GM12878 (cell line): ENCODE results near the gene PTPN12. TPM values are rescaled to one million over a fixed set of nuclear protein-coding genes. Genes with fewer than 3 reads are reported as not detected.

Experiments used
- ATAC-seq: fragments of 200-7000 bp; cut with Tn5 transposase; 3 replicates; pipeline ENCODE4 v1.9.1; 2020; ENCODE audit warnings: mild to moderate bottlenecking, moderate library complexity
- BruUV-seq: library from RNA; stranded (reverse); fragments of 400-500 nt; replicated peaks from 2 replicates; lab custom pipeline; 2021; lab: Mats Ljungman, UMichigan
- CTCF ChIA-PET: fragments of 300-600 bp; sonication (Branson Sonifier 250); formaldehyde crosslinking; extraction: SDS; loops from one replicate; lab custom pipeline; 2021; ENCODE audit warnings: inconsistent platforms; lab: Yijun Ruan, JAX
- POLR2A ChIA-PET: fragments of 350-600 bp; formaldehyde crosslinking; extraction: SDS; loops from one replicate; lab custom pipeline; 2021; ENCODE audit warnings: inconsistent platforms; lab: Charles Lee
- RAD21 ChIA-PET: fragments of 300-600 bp; sonication (Branson Sonifier 250); formaldehyde crosslinking; loops from one replicate; lab custom pipeline; 2023; ENCODE audit warnings: antibody characterized with exemption; ENCODE audit not compliant: unreplicated experiment; lab: Charles Lee
- SMC1A ChIA-PET: fragments of 300-600 bp; sonication (Branson Sonifier 250); formaldehyde crosslinking; loops from one replicate; lab custom pipeline; 2023; ENCODE audit not compliant: unreplicated experiment, uncharacterized antibody; lab: Charles Lee
- DNase-seq: peaks from one replicate; pipeline ENCODE4 v3.0.0-alpha.2; 2011; ENCODE audit warnings: low read depth, low spot score
- FAIRE-seq: peaks from 3 replicates; lab custom pipeline; 2011; peaks lifted over from hg19 to GRCh38; lab: Jason Lieb, UNC
- H2AFZ ChIP-seq: 2 replicates; pipeline ENCODE4 v1.6.0; 2011; ENCODE audit warnings: low read depth, low read length, control low read depth; ENCODE audit not compliant: control insufficient read depth
- H3K27ac ChIP-seq: 2 replicates; pipeline ENCODE4 v1.5.1; 2011; ENCODE audit warnings: control low read depth; ENCODE audit not compliant: control insufficient read depth, insufficient read depth
- H3K27me3 ChIP-seq, 2 experiments: replicated peaks in 1 of 2; 2 replicates each; pipeline versions ENCODE4 v1.6.0 to v1.6.1; 2011; ENCODE audit warnings: low read length in 1 of 2; ENCODE audit not compliant: control insufficient read depth in 2 of 2, insufficient read depth in 2 of 2
- H3K36me3 ChIP-seq, 2 experiments: 2 replicates each; pipeline ENCODE4 v1.5.1; 2011; ENCODE audit warnings: low read length in 1 of 2; ENCODE audit not compliant: control insufficient read depth in 2 of 2, insufficient read depth in 2 of 2
- H3K4me1 ChIP-seq: 2 replicates; pipeline ENCODE4 v1.6.1; 2011; ENCODE audit warnings: mild to moderate bottlenecking, low read length, moderate library complexity, mixed read lengths; ENCODE audit not compliant: control insufficient read depth, insufficient read depth
- H3K4me2 ChIP-seq: 2 replicates; pipeline ENCODE4 v1.6.0; 2011; ENCODE audit warnings: control low read depth; ENCODE audit not compliant: control insufficient read depth, insufficient read depth
- H3K4me3 ChIP-seq: fragments of 200-600 bp; sonication (generic); 2 replicates; pipeline ENCODE4 v1.5.1; 2016
- H3K79me2 ChIP-seq: 2 replicates; pipeline ENCODE4 v1.6.0; 2011; ENCODE audit warnings: low read length; ENCODE audit not compliant: control insufficient read depth, insufficient read depth
- H3K9ac ChIP-seq: 2 replicates; pipeline ENCODE4 v1.8.0; 2011; ENCODE audit warnings: low read length, control low read depth, mixed read lengths; ENCODE audit not compliant: control insufficient read depth, insufficient read depth
- H3K9me3 ChIP-seq: replicated peaks from 3 replicates; pipeline ENCODE4 v1.5.1; 2011; ENCODE audit warnings: mild to moderate bottlenecking, low read length; ENCODE audit not compliant: control insufficient read depth, insufficient read depth
- H4K20me1 ChIP-seq: 2 replicates; pipeline ENCODE4 v1.6.0; 2011; ENCODE audit not compliant: control insufficient read depth, insufficient read depth
- CHD2 ChIP-seq: IDR thresholded peaks from 2 replicates; pipeline ENCODE4 v1.6.1; 2011; ENCODE audit warnings: low read depth, low read length, improper control_type of control experiment, borderline replicate concordance
- FOXM1 ChIP-seq: IDR thresholded peaks from 2 replicates; pipeline ENCODE4 v1.6.1; 2012; ENCODE audit warnings: low read depth, mild to moderate bottlenecking, inconsistent platforms, low read length, moderate library complexity
- HCFC1 ChIP-seq: fragments of 150-350 bp; IDR thresholded peaks from 2 replicates; pipeline ENCODE4 v1.6.1; 2014; ENCODE audit warnings: low read length
- HDAC6 ChIP-seq: fragments of 200-600 bp; sonication (generic); IDR thresholded peaks from one replicate; pipeline ENCODE4 v1.8.0; 2017; ENCODE audit warnings: antibody characterized with exemption; ENCODE audit not compliant: unreplicated experiment
- NFXL1 ChIP-seq: fragments of 450-650 bp; IDR thresholded peaks from 2 replicates; pipeline ENCODE4 v1.6.1; 2017; ENCODE audit warnings: antibody characterized with exemption, mild to moderate bottlenecking, borderline replicate concordance
- NRF1 ChIP-seq: conservative IDR thresholded peaks from 2 replicates; pipeline ENCODE4 v1.6.1; 2011; ENCODE audit warnings: mild to moderate bottlenecking, low read depth, low read length, improper control_type of control experiment
- WRNIP1 ChIP-seq: IDR thresholded peaks from 2 replicates; pipeline ENCODE4 v1.6.1; 2011; ENCODE audit warnings: low read depth, low read length, improper control_type of control experiment, borderline replicate concordance
- YY1 ChIP-seq: IDR thresholded peaks from 2 replicates; pipeline ENCODE4 v1.6.1; 2011; ENCODE audit warnings: low read depth, mild to moderate bottlenecking, low read length
- ZNF274 ChIP-seq: IDR thresholded peaks from one replicate; pipeline ENCODE4 v1.8.0; 2011; ENCODE audit not compliant: insufficient read length, insufficient read depth
- WGBS: methylation state at CpG from one replicate; pipeline ENCODE4 v1.1.6; 2016; ENCODE audit warnings: low lambda C conversion rate; ENCODE audit not compliant: insufficient replicate concordance, insufficient coverage; ENCODE audit errors: missing lambda C conversion rate; 5-methylcytosine and 5-hydroxymethylcytosine counted together
- in situ Hi-C: fragments of 300-500 bp; cut with MboI; formaldehyde crosslinking; loops from 9 replicates; pipeline ENCODE4 v1.14.3; 2018; ENCODE audit warnings: mixed read lengths
- intact Hi-C: fragments of 100-400 bp; cut with micrococcal nuclease; formaldehyde crosslinking; loops from one replicate; pipeline ENCODE4 v1.14.2; 2022; ENCODE audit not compliant: unreplicated experiment
- polyA plus RNA-seq, 11 experiments: library from polyadenylated mRNA; depleted of rRNA in 4 of 11; unstranded in 6 of 11; stranded (reverse) in 5 of 11; fragments of >200 nt; fragmentation: Nextera tagmentation in 4 of 11; fragmentation: Illumina TruSeq in 1 of 11; extraction: Ambion mirVana in 4 of 11; extraction: Trizol in 1 of 11; gene quantifications; 1 replicate in 1 of 11; 2 replicates in 10 of 11; pipeline versions ENCODE4 v1.2.1 to v1.2.3, GENCODE V29; 2011 to 2016; ENCODE audit warnings: inconsistent platforms in 2 of 11, missing spikeins in 2 of 11, low read depth in 1 of 11
- total RNA-seq, 4 experiments: library from RNA; depleted of rRNA in 3 of 4; stranded (reverse); fragments of >200 nt in 3 of 4; fragmentation: Illumina TruSeq in 1 of 4; extraction: Trizol in 1 of 4; gene quantifications; 2 replicates each; pipeline versions ENCODE4 v1.2.1 to v1.2.3, GENCODE V29; 2013 to 2021
- TF ChIP-seq, protein P1 (sequence below): IDR thresholded peaks from 2 replicates; pipeline ENCODE4 v1.6.1; 2012; ENCODE audit warnings: mild to moderate bottlenecking, low read depth, low read length
- TF ChIP-seq, protein P2 (sequence below): IDR thresholded peaks from 2 replicates; pipeline ENCODE4 v1.6.1; 2011; ENCODE audit warnings: mild to moderate bottlenecking, low read depth, low read length, moderate library complexity; ENCODE audit not compliant: insufficient replicate concordance
- TF ChIP-seq, protein P3 (sequence below): fragments of 450-650 bp; IDR thresholded peaks from 2 replicates; pipeline ENCODE4 v1.6.1; 2017; ENCODE audit warnings: mild to moderate bottlenecking
- TF ChIP-seq, protein P4 (sequence below): fragments of 450-650 bp; IDR thresholded peaks from 2 replicates; pipeline ENCODE4 v1.6.1; 2018; ENCODE audit warnings: mild to moderate bottlenecking, low read depth, moderate library complexity; ENCODE audit not compliant: partially characterized antibody

PTPN12 gene
- total and polyA plus RNA-seq, 10 of the 15 experiments (the other 5 are each of a cell fraction or from before 2014, with no cell fraction given), result 6.6 to 52.9 (median 17.4) TPM

- TF ChIP-seq ZNF274 (no peak), WRNIP1 (no peak)
- TF ChIP-seq, protein P1, sequence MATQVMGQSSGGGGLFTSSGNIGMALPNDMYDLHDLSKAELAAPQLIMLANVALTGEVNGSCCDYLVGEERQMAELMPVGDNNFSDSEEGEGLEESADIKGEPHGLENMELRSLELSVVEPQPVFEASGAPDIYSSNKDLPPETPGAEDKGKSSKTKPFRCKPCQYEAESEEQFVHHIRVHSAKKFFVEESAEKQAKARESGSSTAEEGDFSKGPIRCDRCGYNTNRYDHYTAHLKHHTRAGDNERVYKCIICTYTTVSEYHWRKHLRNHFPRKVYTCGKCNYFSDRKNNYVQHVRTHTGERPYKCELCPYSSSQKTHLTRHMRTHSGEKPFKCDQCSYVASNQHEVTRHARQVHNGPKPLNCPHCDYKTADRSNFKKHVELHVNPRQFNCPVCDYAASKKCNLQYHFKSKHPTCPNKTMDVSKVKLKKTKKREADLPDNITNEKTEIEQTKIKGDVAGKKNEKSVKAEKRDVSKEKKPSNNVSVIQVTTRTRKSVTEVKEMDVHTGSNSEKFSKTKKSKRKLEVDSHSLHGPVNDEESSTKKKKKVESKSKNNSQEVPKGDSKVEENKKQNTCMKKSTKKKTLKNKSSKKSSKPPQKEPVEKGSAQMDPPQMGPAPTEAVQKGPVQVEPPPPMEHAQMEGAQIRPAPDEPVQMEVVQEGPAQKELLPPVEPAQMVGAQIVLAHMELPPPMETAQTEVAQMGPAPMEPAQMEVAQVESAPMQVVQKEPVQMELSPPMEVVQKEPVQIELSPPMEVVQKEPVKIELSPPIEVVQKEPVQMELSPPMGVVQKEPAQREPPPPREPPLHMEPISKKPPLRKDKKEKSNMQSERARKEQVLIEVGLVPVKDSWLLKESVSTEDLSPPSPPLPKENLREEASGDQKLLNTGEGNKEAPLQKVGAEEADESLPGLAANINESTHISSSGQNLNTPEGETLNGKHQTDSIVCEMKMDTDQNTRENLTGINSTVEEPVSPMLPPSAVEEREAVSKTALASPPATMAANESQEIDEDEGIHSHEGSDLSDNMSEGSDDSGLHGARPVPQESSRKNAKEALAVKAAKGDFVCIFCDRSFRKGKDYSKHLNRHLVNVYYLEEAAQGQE, result no peak
- TF ChIP-seq, all 136 proteins: peak for 0
Observed at GRCh38 chr7:77684030-77684429, 146.9 kb downstream of the PTPN12 start (continued).

DNA sequence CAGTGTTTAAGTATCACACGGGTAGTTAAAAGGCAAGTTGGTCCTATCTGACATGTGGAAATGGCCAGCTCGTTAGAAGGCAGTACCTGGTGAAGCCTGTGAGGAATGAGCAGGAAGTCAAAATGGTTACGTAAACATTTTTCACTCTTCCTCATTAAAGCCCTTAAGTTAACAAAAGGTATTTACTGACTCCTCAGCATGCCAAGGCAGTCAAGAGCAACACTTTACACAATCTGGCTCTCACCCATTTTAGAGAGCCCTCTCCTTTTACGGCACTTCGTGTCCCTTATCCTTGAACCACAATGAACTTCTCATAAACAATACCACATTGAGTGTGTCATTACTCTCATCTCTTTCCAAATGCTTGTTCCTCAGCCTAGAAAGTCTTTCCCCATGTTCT, 148.1 kb downstream of the PTPN12 start:
- ChIA-PET CTCF (interaction anchor here (1.4 to 1.7 kb wide), 3 partner anchors 27 to 74 kb away, joined by 4 to 7 read pairs (median 5); no protein-coding TSS in a partner anchor), RAD21 (interaction anchor here (1.1 kb wide), 1 partner anchor 12 kb away, joined by 3 read pairs; no protein-coding TSS in a partner anchor), SMC1A (interaction anchor here (1.1 to 1.6 kb wide), 3 partner anchors 11 to 27 kb away, joined by 3 to 5 read pairs (median 4); no protein-coding TSS in a partner anchor), POLR2A (interaction anchor here (1.0 kb wide), 1 partner anchor 11 kb away, joined by 3 read pairs; the partner anchor contains the start of gene RSBN1L)
- BruUV-seq, result no TSS peak
- no peak overlapping the region for H2AFZ ChIP-seq
- FAIRE-seq (no peak), ATAC-seq (no peak), DNase-seq (no peak)
- intact Hi-C loops (no loop called here), in situ Hi-C loops (no loop called here)
- peaks cover 7% of the 10 kb centered on the region; the same call in 1 of the 2 replicates for H3K4me1 ChIP-seq
- no peaks in the 10 kb centered on the region; the same call in 1 of the 2 replicates for H3K79me2 ChIP-seq
- no peaks in the 10 kb centered on the region for H3K27me3 ChIP-seq
- H4K20me1 ChIP-seq, result no peaks in the 10 kb centered on the region
- H3K4me2 ChIP-seq, result no peak overlapping the region
- H3K36me3 ChIP-seq, result no peaks in the 10 kb centered on the region
- 71% methylated on average over 5 of the region's 5 CpGs for WGBS
- H3K9ac ChIP-seq, result no peak overlapping the region
- H3K27ac ChIP-seq, result no peak overlapping the region
- no peaks in the 10 kb centered on the region for H3K9me3 ChIP-seq
- H3K4me3 ChIP-seq, result no peak overlapping the region
- TF ChIP-seq HCFC1 (no peak), FOXM1 (no peak), HDAC6 (no peak), NFXL1 (no peak), CHD2 (no peak), YY1 (no peak), NRF1 (no peak)
- TF ChIP-seq, protein P2, sequence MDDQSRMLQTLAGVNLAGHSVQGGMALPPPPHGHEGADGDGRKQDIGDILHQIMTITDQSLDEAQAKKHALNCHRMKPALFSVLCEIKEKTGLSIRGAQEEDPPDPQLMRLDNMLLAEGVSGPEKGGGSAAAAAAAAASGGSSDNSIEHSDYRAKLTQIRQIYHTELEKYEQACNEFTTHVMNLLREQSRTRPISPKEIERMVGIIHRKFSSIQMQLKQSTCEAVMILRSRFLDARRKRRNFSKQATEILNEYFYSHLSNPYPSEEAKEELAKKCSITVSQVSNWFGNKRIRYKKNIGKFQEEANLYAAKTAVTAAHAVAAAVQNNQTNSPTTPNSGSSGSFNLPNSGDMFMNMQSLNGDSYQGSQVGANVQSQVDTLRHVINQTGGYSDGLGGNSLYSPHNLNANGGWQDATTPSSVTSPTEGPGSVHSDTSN, result no peak
- TF ChIP-seq, protein P3, sequence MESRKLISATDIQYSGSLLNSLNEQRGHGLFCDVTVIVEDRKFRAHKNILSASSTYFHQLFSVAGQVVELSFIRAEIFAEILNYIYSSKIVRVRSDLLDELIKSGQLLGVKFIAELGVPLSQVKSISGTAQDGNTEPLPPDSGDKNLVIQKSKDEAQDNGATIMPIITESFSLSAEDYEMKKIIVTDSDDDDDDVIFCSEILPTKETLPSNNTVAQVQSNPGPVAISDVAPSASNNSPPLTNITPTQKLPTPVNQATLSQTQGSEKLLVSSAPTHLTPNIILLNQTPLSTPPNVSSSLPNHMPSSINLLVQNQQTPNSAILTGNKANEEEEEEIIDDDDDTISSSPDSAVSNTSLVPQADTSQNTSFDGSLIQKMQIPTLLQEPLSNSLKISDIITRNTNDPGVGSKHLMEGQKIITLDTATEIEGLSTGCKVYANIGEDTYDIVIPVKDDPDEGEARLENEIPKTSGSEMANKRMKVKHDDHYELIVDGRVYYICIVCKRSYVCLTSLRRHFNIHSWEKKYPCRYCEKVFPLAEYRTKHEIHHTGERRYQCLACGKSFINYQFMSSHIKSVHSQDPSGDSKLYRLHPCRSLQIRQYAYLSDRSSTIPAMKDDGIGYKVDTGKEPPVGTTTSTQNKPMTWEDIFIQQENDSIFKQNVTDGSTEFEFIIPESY, result no peak
- TF ChIP-seq, protein P4, sequence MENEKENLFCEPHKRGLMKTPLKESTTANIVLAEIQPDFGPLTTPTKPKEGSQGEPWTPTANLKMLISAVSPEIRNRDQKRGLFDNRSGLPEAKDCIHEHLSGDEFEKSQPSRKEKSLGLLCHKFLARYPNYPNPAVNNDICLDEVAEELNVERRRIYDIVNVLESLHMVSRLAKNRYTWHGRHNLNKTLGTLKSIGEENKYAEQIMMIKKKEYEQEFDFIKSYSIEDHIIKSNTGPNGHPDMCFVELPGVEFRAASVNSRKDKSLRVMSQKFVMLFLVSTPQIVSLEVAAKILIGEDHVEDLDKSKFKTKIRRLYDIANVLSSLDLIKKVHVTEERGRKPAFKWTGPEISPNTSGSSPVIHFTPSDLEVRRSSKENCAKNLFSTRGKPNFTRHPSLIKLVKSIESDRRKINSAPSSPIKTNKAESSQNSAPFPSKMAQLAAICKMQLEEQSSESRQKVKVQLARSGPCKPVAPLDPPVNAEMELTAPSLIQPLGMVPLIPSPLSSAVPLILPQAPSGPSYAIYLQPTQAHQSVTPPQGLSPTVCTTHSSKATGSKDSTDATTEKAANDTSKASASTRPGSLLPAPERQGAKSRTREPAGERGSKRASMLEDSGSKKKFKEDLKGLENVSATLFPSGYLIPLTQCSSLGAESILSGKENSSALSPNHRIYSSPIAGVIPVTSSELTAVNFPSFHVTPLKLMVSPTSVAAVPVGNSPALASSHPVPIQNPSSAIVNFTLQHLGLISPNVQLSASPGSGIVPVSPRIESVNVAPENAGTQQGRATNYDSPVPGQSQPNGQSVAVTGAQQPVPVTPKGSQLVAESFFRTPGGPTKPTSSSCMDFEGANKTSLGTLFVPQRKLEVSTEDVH, result no peak
